ENCODE data around the gene DRD4. TPM values are rescaled to one million over a fixed set of nuclear protein-coding genes. Genes with fewer than 3 reads are reported as not detected.

Gene DRD4
- total RNA-seq, 1 experiment from 2014 or later, result 0.44 TPM

DNA sequence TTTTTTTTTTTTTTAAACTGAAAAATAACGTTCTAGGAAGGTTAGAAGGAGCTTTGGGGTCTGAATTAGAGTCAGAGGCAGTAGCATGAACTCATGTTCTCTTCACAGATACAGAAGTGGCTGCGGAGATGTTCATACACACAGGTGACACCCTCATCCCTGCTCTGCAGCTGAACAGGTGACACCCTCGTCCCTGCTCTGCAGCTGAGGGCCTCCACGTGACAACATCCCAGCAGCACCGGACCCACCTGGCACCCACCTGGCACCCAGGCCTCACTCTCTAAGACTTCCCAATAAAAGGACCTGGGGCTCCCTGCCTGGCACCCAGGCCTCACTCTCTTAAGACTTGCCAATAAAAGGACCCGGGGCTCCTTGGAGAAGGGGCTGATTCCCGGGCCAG lies 19.8 kb downstream of the DRD4 start:
- BruUV-seq (replicated peaks), result no TSS peak
- ChIA-PET POLR2A (interaction anchor here (0.7 kb wide), 1 partner anchor 218 kb away, joined by 3 read pairs; no protein-coding TSS in a partner anchor), CTCF (no interaction called here)
- no peak overlapping the region for H3K27ac Mint-ChIP-seq (ENCODE audit: low read depth, unreplicated experiment)
- H3K4me3 Mint-ChIP-seq (ENCODE audit: unreplicated experiment), result no peak overlapping the region
- TF ChIP-seq CTCF (IDR thresholded peaks at IDR 0.05; ENCODE audit: unreplicated experiment), result no peak
- H3K27me3 Mint-ChIP-seq (ENCODE audit: insufficient read depth, unreplicated experiment), result no peaks in the 10 kb centered on the region
- intact Hi-C loops (cut with micrococcal nuclease), result no loop called here
- no peaks in the 10 kb centered on the region for H3K4me1 Mint-ChIP-seq (ENCODE audit: insufficient read depth, unreplicated experiment)
- H3K9me3 Mint-ChIP-seq (ENCODE audit: unreplicated experiment), result no peaks in the 10 kb centered on the region
- peaks cover 70% of the 10 kb centered on the region for H3K36me3 Mint-ChIP-seq (ENCODE audit: insufficient read depth, unreplicated experiment)
- no peak for DNase-seq (ENCODE audit: unreplicated experiment)

GRCh38 chr11:657691-658126 lies 20.6 kb downstream of the DRD4 start:
- CTCF ChIA-PET, result interaction anchor here (0.6 kb wide), 1 partner anchor 105 kb away, joined by 3 read pairs; no protein-coding TSS in a partner anchor
- no peaks in the 10 kb centered on the region for H3K9me3 Mint-ChIP-seq (ENCODE audit: unreplicated experiment)
- H3K36me3 Mint-ChIP-seq (ENCODE audit: insufficient read depth, unreplicated experiment), result peaks cover 70% of the 10 kb centered on the region
- no peak overlapping the region for H3K4me3 Mint-ChIP-seq (ENCODE audit: unreplicated experiment)
- H3K27ac Mint-ChIP-seq (ENCODE audit: low read depth, unreplicated experiment), result no peak overlapping the region
- no peaks in the 10 kb centered on the region for H3K4me1 Mint-ChIP-seq (ENCODE audit: insufficient read depth, unreplicated experiment)
- intact Hi-C loops (cut with micrococcal nuclease), result no loop called here
- no TSS peak for BruUV-seq (replicated peaks)
- no peak for TF ChIP-seq CTCF (IDR thresholded peaks at IDR 0.05; ENCODE audit: unreplicated experiment)
- DNase-seq (ENCODE audit: unreplicated experiment), result no peak
- POLR2A ChIA-PET, result interaction anchor here (0.7 kb wide), 1 partner anchor 170 kb away, joined by 3 read pairs; no protein-coding TSS in a partner anchor
- no peaks in the 10 kb centered on the region for H3K27me3 Mint-ChIP-seq (ENCODE audit: insufficient read depth, unreplicated experiment)

DNA sequence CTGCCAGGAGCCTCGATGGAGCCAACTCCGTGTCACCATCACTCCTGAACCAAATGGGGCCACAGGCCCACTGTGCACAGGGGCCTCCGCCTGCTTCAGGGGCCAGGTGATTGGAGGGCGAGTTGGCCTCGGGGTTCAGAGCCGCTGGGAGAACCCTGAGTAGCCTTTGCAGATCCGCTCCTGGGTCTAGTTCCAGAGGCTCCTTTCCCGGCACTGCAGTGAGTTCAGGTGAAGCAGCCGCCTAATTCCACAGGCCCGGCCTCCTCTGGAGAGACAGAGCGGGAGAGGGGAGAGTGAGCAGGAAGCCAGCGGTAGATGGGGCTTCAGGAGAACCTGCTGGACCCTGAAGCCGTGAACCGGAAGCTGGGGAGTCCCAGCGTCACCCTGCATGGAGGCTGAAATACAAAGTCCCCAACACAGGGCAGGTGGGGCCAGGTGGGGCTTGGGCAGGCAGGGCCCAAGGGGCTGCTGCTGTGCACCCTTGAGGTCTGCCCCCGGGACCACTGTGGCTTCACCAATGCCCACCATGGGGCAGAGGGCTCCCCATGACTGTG lies 22.5 kb downstream of the DRD4 start:
- H3K4me1 Mint-ChIP-seq (ENCODE audit: insufficient read depth, unreplicated experiment), result no peaks in the 10 kb centered on the region
- DNase-seq (ENCODE audit: unreplicated experiment), result no peak
- no peak overlapping the region for H3K4me3 Mint-ChIP-seq (ENCODE audit: unreplicated experiment)
- no peak for TF ChIP-seq CTCF (IDR thresholded peaks at IDR 0.05; ENCODE audit: unreplicated experiment)
- CTCF ChIA-PET, result interaction anchor here (0.5 kb wide), 1 partner anchor 81 kb away, joined by 3 read pairs; no protein-coding TSS in a partner anchor
- no peaks in the 10 kb centered on the region for H3K9me3 Mint-ChIP-seq (ENCODE audit: unreplicated experiment)
- intact Hi-C loops (cut with micrococcal nuclease), result no loop called here
- no TSS peak for BruUV-seq (replicated peaks)
- no peak overlapping the region for H3K27ac Mint-ChIP-seq (ENCODE audit: low read depth, unreplicated experiment)
- H3K27me3 Mint-ChIP-seq (ENCODE audit: insufficient read depth, unreplicated experiment), result no peaks in the 10 kb centered on the region
- peaks cover 57% of the 10 kb centered on the region for H3K36me3 Mint-ChIP-seq (ENCODE audit: insufficient read depth, unreplicated experiment)
- POLR2A ChIA-PET, result interaction anchor here (0.9 kb wide), 1 partner anchor 8 kb away, joined by 3 read pairs; no protein-coding TSS in a partner anchor

DNA sequence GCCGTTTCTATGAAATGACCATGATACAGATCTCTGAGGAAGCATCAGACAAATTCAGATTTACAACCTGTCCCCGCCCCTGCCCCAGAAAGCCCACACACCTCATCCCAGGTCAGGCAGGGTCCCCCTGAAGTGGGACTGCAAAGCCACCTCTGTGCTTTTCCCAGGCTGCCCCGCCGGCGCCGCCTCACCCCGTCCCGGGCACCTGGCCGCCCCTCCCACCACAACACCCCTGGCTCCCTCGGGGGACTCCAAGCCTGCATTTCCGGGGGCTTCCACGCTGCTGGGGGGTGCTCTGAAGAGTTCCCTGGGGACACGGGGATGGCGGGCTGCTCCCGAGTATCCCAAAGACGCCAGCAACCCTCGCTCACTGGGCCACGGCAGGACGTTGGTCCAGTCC lies 23.2 kb downstream of the DRD4 start:
- ChIA-PET CTCF (interaction anchor here (0.5 kb wide), 2 partner anchors 82 to 461 kb away, joined by 3 to 4 read pairs; no protein-coding TSS in a partner anchor), POLR2A (interaction anchor here (0.9 to 1.6 kb wide), 2 partner anchors 8 to 13 kb away, joined by 3 read pairs; no protein-coding TSS in a partner anchor)
- Mint-ChIP-seq H3K27ac (ENCODE audit: low read depth, unreplicated experiment) (no peak overlapping the region), H3K27me3 (ENCODE audit: insufficient read depth, unreplicated experiment) (no peaks in the 10 kb centered on the region), H3K9me3 (ENCODE audit: unreplicated experiment) (no peaks in the 10 kb centered on the region), H3K4me3 (ENCODE audit: unreplicated experiment) (no peak overlapping the region), H3K36me3 (ENCODE audit: insufficient read depth, unreplicated experiment) (peaks cover 52% of the 10 kb centered on the region), H3K4me1 (ENCODE audit: insufficient read depth, unreplicated experiment) (no peaks in the 10 kb centered on the region)
- no peak for DNase-seq (ENCODE audit: unreplicated experiment)
- TF ChIP-seq CTCF (IDR thresholded peaks at IDR 0.05; ENCODE audit: unreplicated experiment), result no peak
- BruUV-seq (replicated peaks), result no TSS peak
- intact Hi-C loops (cut with micrococcal nuclease), result no loop called here

Data from MCF 10A (cell line).